ENCODE results near the gene MBP.
A peak's percentile ranks its signal among the peaks of the same experiment; 100 is the strongest.

The MBP gene

DNA sequence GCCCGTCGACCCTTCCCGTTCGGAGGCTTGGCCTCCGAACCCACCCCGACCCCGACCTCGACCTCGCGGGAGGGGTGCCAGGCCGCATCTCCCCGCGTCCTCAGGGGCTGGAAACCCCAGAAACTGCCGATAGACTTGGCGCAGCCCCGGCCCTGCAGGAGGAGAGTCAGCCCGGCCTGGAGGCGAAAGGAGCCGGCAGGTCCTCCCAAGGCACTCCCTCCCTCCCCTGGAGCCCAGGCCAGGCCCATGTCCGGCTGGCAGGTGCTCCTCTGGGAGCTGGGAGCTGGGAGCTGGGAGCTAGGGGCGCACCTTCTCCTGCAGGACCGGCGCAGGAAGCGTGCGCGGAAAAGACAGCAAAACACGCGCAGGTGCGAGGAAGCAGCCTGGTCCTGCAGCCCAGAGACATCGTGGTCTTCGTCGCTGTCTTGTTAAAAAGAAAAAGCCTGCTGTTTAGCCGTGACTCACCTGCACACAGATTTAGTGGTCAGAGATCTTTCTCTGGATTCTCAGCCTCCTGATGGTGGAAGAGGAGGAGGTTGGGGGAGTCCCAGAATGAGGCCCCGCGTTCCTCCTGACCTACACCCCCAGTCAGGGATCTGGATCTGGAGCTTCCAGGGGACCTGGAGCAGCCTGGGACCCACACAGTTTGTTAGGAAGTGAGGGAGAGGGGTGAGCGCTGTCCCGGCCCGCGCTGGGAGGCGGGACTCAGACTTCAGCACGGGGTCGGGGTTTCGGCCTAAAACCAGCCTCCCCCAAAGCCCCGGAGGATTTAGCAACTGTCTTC is 660 bp upstream of the MBP start:
- peak; percentile 33 for DNase-seq

DNA sequence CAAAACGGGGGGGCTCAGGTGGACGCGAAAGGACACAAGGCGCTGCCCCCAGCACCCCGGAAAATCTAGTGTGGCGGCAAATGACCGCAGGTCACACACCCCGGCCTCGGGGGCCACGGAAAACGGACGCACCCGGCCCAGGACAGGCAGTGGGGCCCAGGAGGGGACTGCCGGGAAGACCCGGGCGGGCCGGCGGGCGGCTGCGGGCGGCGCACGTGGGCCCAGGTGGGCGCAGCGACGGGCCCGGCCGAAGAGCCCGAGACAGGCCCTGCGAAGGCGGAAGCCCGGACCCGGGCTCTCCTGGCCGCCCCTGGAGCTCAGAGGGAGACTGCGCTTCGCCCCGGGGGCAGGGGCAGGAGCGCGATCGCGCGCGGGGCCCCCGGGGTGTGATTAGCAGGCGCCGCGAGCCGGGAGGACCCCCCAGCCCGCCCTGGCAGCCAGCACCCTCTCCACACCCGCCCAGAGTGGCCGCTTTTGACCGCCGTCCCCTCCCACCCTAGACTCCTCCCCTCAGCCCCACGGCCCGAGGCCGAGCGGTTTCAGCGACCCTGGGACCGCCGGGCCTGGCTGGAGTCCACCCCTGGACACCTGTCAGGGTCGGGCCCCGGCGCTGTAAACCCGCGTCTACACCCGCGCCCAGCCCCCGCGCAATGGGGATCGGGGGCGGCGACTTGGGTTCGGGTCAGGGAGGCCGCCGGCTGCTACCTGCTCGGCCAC is 773 bp downstream of the MBP start:
- peak; percentile 58 for DNase-seq

DNA sequence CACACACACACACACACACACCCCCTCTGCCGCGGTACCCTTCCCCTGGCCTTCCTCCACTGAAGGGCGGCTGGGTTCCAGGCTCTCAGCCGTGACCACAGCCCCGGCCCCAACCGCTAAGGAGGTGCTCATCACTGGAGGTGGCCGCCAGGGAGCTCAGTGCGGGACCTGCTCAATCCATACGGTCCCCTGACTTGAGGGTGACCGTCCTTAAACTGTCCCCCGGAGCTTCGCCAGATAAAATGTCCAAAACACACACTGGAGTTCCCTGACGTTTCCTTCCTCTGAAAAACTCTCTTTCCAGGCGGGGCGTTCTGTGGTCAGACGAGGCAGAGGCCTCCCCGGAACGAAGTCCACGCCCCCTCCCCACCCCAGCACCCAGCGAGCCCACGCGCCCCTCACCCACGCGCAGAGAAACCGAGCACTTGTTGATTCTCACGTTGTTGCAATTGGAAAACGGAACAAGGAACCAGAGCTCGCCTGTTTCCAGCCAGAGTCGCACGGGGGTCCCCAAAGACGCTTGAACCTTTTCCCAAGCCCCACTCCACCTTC is 1.4 kb downstream of the MBP start:
- peak; percentile 58 for DNase-seq

DNA sequence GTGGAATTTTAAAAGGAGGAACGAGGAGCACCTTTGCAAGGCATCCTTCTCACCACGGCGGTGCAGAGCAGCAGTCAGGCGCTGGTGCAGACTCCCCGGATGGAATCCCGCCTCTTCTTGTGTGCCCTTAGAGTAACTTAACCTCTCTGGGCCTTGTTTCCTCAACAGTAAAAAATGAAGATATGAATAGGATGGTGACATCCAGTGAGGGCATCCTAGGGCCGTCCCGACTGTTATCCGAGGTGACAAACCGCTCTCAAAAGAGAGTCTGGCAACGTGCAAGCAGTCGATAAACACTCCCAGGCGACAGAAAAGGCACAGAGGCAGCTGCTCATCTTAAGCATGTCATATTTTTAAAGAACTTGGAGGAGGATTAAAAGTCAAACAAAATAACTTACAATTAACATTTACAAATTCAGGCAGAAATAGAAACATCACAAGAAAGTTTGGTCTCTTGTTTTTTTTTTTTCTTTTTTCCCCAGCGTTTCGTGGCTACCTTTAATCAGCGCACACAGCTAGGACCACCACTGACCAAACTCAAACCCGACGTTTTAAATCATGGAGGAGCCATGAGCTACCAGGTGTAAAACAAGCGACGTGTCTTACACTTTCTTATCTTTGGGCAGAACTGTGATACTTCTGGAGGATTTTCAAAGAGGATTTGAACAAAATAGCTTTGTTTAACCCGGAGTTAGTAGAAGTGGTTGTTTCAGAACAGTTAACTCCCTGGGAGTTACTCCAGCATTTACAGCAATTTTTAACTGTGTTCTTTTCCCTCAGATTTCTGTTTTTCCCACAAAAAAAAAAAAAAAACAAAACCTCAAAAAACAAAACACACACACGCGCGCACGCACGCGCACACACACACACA is 2.1 kb downstream of the MBP start:
- DNase-seq = no peak

DNA sequence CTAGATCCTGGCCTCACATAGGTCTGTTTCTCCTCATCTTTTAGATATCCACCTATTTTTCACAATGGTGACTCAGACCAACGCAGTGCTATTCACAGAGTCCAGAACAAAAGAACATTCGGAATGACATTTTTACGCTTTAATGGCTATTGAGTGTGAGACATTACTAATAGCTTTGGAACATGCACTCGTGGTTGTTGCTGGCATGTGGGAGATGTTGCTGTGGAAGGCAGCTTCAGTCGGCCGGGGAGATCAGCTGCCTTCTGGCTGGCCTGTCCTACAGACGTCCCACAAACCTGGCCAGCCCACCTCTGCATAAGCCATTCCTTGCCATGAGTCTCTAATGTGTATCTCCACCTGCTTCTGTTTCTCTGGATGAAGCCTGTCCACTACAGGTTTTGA is 3.4 kb downstream of the MBP start:
- DNase-seq = no peak

DNA sequence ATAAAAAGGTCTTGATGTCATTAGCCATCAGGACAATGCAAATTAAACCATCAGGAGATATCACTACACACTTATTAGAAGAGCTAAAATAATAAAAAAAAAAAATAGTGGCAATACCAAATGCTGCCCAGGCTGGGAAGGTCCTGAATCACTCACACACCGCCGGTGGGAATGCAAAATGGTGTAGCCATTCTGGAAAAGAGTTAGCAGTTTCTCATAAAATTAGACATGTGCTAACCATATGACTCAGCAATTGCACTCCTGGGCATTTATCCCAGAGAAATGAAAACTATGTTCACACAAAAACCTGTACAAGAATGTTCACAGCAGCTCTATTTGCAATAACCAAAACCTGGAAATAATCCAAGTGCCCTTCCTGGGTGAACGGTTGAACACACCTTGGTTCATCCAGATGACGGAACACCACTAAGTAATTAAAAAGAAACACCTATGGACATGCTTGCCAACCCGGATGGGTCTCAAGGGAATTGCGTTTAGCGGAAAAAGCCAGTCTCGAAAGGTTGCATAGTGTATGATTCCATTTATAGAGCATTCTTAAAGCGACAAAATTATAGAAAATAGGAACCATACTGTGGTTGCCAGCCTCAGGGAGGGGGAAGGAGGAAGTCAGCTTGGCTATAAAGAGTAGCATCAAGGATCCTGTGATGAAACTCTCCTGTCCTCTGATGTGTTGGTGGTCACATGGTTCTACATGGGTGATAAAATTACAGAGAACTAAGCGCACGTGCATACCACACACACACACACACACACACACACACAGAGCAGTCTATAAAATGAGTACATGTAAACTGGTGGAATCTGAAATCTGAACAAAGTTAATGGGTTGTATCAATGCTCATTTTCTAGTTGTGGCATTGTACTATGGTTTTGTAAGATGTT is 4.6 kb downstream of the MBP start:
- DNase-seq = no peak

DNA sequence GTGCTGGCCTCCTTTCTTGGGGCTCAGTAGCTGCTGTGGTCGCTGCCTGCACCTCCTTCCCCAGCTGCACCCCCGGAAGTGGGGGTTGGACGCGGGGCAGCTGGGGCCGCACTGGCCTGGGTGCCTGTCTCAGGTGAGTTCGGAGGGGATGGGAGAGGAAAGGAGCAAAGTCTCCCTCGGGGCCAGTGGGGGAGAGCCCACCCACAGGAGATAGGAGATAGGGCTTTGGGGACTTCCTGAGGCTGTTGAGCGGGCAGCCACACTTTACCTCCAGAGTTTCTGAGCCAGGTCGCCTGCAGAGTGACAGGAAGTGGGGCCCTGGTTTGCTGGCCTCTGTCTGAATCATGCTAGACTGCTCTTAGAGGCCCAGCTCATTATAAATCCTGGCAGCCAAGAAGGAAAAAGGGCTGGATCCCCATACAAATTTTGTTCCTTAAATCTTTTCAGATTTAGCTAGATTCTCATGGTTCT is 8.1 kb downstream of the MBP start:
- no peak for DNase-seq

DNA sequence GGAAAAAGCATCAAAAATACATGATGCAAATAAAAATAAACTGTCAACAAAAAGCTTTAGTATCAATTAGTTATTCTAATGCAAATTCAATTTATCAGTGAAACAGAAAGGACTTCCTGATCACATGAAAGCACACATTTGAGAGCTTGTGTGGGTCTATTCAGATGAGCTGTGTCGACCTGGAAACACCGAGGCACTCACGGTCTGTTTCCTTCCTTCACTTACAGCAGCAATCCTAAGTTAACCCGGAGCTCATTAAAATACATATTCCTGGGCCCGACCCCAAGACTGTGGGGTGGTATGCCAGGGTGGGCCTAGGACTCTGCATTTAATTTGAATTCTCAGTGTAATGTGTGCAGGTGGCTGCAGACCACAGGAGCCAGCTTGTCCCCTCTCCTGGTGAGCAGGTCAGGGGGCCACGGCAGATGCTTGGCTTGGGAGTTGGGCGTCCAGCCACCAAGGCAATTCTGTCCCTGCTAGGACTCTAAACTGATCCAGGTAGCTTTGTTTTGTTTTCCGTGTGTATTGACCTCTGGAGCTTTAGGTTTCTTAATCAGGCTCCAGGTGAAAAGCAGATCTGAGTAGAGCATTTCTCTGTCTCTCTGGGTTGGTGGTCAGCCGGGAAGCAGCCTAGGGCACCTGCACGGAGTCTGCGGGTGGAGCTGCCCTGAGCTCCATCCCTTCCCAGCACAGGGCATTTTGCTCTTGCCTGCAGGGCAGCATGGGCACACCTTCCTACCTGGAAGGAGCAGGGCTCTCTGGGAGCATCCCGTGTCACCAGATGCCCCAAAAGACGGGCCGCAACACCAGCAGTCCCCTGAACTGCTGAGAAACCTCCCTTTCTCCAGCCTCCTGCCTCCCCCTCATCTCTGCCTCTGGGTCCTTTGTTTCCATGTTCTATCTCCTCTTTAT is 9.0 kb downstream of the MBP start:
- DNase-seq = no peak

DNA sequence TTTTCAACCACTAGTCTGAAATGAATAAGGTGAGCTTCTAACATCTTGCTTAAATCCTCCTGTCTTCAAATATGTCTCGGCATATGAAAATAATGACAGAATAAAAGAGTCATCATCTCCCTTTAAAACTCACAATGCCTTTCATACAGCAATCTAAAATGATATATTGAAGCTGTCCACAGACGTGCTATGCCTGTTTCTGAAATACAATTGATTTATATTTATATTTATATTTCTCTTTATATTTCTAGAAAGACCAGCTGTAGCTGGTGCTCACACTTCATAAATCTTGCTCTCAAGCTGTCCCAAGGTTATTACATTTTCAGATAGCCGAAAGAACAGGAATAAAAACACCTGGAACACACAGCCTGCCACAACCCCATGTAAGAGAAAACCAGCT is 11.1 kb downstream of the MBP start:
- DNase-seq = no peak

DNA sequence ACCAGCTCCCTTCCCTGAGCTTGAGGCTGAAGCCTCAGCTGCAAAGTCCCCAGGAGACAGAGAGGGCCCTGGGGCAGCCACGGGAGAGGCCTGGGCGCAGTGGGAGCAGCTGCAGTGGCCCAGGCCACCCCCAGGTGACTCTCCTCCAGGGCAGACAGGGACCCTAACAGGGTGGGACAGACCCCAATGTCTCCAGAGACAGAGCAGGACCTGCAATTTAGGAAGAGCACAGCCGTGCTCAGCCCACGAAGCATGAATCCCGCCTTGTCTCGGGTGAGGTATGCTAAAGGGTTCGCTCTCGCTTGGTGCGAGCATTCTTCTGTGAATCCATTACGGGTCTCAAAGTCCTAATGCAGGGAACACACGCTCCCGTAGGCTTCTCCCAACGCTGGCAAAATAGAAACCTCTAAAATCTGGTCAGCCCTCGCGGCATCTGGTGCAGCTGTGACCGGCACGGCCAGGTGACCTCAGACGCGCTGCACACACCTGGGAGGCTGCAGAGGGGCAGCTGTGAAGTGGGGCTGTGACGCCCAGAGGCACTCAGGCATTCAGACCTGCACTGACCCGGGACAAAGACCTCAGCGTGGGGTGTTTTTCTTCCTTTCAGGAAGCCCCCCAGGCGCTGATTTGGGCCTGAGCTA is 12.6 kb downstream of the MBP start:
- no peak for DNase-seq

DNA sequence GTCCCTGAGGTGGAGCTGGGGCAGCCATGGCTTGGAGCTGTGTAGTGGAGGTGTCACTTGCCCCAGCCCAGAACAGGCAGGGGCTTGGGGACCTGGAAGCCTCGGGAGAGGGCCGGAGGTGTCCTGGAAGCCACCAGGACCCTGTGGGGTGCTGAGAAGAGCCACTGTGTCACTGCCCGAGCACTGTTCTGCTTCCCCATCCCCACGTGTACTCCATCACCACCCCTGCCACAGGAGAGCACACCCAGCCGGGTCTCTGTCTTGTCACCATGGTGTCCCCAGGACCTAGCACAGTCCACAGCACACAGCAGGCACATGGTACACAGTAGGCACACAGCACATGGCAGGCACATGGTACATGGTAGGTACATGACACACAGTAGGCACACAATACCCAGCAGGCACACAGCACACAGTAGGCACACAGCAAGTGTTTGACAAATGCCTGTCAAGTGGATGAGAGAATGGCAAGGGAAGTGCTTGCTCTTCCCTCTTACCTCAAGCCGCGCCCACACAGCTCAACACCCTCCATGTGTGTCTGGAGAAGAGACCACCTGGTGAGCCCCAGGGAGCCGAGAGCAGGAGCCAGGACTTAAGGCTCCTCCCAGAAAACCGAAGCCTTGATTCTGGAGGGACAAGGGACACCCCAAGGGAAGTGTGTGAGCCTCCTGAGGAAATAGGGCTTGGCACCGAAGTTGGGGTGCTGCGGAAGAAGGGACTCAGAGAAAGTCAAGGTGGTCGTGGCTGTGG is 13.3 kb downstream of the MBP start:
- DNase-seq = no peak

DNA sequence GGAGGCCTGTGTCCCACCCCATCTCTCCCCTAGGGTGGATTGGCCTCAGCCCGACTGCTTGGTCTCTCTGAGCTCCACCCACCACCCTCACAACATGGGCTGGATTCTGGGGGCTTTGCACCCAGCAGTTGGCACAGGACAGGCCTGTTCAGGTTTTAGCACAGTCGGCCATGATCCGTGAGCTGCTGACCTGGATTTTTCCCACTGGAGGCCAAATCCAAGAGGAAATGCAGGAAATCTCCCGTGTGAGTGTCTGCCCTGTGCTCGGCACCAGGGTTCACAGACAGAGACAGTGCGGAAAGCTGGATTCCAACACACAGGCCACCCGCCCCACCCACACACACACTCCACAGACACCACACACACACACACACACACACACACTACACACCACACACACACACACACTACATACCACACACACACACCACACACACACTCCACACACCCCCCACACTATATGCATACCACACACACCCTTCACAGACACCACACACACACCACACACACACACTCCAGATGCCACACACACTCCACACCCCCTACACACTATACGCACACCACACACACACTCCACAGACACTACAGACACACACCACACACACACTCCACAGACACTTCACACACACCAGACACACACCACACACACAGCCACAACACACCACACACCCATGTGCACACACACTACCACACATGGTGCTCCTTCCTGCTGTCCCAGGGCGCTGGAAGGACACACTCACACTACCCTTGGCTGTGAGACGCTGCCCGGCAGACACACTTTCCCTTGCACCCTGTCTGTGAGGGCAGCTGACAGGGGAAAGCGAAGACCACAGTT is 14.1 kb downstream of the MBP start:
- no peak for DNase-seq

DNA sequence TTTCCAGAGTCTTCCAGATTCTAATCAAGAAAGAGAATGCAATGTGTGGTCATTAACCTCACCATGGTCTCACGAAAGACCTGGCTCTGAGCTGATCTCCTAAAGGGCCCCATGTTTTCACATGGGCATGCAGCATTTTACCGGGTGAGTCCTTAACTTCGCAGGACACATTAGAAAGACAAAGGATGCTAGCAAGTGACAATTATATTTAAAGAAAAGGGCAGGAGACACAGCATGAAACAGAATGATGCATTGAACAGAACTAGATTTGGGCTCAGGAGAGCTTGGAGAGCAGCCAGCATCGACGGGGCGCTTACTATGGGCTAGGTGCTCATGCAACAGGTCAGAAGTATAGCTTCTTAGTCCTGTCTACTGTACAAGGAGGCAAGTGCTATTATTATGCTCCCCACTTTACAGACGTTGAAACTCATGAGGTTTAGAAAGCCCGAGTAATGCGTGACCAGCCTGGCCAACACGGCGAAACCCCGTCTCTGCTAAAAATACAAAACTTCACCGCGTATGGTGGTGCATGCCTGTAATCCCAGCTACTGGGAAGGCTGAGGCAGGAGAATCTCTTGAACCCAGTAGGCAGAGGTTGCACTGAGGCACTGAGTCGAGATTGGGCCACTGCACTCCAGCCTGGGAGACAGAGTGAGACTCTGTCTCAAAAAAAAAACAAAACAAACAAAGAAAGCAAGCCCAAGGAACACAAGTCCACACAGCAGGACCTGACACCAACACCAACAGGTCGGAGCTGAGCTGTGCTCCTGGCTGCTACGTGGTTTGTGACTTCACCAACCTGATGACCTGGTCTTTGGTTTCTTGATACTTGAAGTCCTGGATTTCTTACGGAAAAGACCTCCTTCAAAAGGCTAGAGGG is 16.1 kb downstream of the MBP start:
- DNase-seq = no peak

DNA sequence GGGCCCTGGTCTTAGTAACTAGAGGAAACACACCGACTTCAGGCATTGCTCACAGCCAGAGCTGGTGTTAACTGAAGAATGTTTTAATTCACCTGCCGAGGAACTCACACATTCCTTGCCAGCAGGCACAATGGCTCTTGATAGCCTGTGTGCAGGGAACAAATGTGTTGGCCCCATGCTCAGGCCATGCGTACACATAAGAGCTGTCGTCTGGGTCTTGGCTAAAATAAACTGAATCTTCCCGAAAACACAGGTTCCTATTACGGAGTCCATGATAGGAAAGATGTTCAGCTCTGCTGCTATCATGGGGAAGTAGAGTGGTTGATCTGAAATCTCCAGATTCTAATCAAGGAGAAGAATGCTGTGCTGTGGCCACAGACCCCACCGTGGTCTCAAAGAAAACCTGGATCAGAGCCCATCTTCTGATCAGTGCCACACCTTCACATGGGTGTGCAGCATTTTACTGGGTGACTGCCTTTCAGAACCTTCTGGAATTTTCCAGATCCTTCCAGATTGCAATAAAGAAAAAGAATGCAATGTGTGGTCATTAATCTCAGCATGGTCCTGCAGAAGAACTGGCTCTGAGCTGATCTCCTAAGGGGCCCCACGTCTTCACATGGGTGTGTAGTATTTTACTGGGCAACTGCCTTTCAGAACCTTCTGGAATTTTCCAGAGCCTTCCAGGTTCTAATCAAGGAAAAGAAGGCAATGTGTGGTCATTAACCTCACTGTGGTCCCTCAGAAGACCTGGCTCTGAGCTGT is 17.2 kb downstream of the MBP start:
- DNase-seq = no peak

DNA sequence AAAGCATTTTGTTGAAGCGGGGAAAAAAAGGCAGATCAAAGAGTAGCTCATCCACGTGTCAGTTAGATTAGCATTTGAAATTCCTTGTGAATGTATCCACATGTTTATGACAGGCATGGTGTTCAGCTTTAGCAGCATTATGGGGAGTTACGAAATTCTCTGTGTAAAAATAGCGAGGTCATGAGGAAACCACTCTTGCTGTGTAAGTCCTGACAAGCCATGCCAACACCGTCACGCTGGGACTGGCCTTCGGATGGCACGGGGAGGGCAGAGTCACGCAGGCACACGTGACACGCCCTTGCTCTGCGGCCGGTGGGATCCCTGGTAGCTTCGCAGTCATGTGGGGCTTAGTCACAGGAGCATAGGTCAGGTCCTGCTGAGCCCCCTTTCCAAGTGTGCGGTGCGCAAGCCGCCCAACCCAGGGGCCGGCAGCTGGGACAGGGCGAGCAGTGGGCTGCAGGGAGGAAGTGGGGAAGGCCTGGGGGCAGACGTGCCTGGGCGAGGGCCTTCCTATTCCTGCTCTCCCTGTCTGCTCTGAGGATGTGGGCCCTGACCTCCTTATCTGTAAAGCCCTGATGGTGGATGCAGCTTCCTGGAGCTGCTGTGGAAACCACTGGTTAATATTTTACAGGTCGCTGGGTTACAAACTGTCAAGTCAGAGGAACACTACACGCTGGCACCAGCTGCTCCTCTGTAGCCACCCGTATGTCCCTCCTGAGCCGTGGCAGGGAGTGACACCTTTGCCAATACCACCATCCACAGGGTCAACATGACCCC is 18.0 kb downstream of the MBP start:
- peak; percentile 74 for DNase-seq

DNA sequence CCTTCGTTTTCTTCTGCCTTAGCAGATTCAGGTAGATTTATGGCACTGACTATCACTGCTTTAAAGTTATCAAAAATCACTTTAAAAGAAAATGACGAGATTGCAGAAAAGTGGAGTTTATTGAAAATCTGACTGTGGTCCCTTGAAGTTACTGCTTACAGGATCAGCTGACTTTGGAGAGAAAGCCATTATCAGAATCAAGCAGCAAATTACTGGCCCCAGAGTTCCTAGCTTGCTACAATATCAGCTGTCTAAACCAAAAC is 18.5 kb downstream of the MBP start:
- DNase-seq = no peak

Measured in femur (tissue), 1 donor.